Panc1 (cell line): Measurements from ENCODE around the gene AHI1. TPM values are rescaled to one million over a fixed set of nuclear protein-coding genes. Genes with fewer than 3 reads are reported as not detected.

Experiments
- ATAC-seq: fragments of 200-7000 bp; cut with Tn5 transposase; 2 replicates; pipeline ENCODE4 v1.9.1; 2020; ENCODE audit warnings: mild to moderate bottlenecking, moderate library complexity
- BruUV-seq: library from RNA; stranded (reverse); fragments of 400-500 nt; replicated peaks from 2 replicates; lab custom pipeline; 2021; lab: Mats Ljungman, UMichigan
- CTCF ChIA-PET: fragments of 300-600 bp; sonication (Branson Sonifier 250); formaldehyde crosslinking; loops from one replicate; lab custom pipeline; 2022; ENCODE audit warnings: antibody characterized with exemption; lab: Charles Lee
- POLR2A ChIA-PET: fragments of 300-600 bp; sonication (Branson Sonifier 250); formaldehyde crosslinking; loops from one replicate; lab custom pipeline; 2022; ENCODE audit warnings: antibody characterized with exemption; lab: Charles Lee
- DNase-seq: peaks from one replicate; pipeline ENCODE4 v3.0.0-alpha.2; 2010; ENCODE audit warnings: low read depth, low spot score
- H3K27ac ChIP-seq: 2 replicates; pipeline ENCODE4 v1.5.1; 2011; ENCODE audit warnings: mild to moderate bottlenecking, low read length, inconsistent platforms
- H3K27me3 ChIP-seq: fragments of 200-500 bp; sonication (Bioruptor generic); 2 replicates; pipeline ENCODE4 v1.6.0; 2014; ENCODE audit warnings: low read length, inconsistent platforms; ENCODE audit not compliant: control insufficient read depth, insufficient read depth
- H3K36me3 ChIP-seq: fragments of 200-500 bp; sonication (Bioruptor generic); 2 replicates; pipeline ENCODE4 v1.5.1; 2014; ENCODE audit warnings: inconsistent platforms, mild to moderate bottlenecking, low read length, moderate library complexity; ENCODE audit not compliant: control insufficient read depth, insufficient read depth
- H3K4me1 ChIP-seq: 2 replicates; pipeline ENCODE4 v1.5.1; 2011; ENCODE audit warnings: inconsistent platforms, mild to moderate bottlenecking, low read length, moderate library complexity; ENCODE audit not compliant: control insufficient read depth, insufficient read depth
- H3K4me3 ChIP-seq, 2 experiments: 2 replicates each; pipeline ENCODE4 v1.5.1; 2011 to 2012; ENCODE audit warnings: low read depth in 2 of 2, low read length in 2 of 2, mild to moderate bottlenecking in 2 of 2, inconsistent platforms in 1 of 2, moderate library complexity in 1 of 2
- H3K9me3 ChIP-seq: fragments of 200-500 bp; sonication (Bioruptor generic); 2 replicates; pipeline ENCODE4 v1.5.1; 2014; ENCODE audit warnings: low read depth, mild to moderate bottlenecking, inconsistent platforms, low read length, moderate library complexity; ENCODE audit not compliant: control insufficient read depth, insufficient read depth
- POLR2AphosphoS5 ChIP-seq: IDR thresholded peaks from 2 replicates; pipeline ENCODE4 v1.6.1; 2012; ENCODE audit warnings: mild to moderate bottlenecking, low read depth, low read length, moderate library complexity
- SIN3A ChIP-seq: IDR thresholded peaks from 2 replicates; pipeline ENCODE4 v1.6.1; 2012; ENCODE audit warnings: low read depth, mild to moderate bottlenecking, low read length, moderate library complexity, borderline replicate concordance; ENCODE audit not compliant: insufficient read depth
- TCF7L2 ChIP-seq: IDR thresholded peaks from 2 replicates; pipeline ENCODE4 v1.6.1; 2011; ENCODE audit warnings: mild to moderate bottlenecking, low read depth, low read length, inconsistent platforms
- in situ Hi-C: cut with HindIII; loops from 2 replicates; pipeline ENCODE4 v1.10.0; 2016; ENCODE audit warnings: low sequenced_read_pairs, low pct_unique_long_range_greater_than_20kb
- intact Hi-C: fragments of 100-400 bp; cut with micrococcal nuclease; formaldehyde crosslinking; loops from one replicate; pipeline ENCODE4 v1.10.0; 2022; ENCODE audit not compliant: unreplicated experiment
- total RNA-seq: library from RNA; stranded (reverse); gene quantifications from one replicate; pipeline ENCODE4 v1.2.1, GENCODE V29; 2021; ENCODE audit not compliant: unreplicated experiment
- TF ChIP-seq, protein P1 (sequence below): fragments of 450-650 bp; IDR thresholded peaks from 2 replicates; pipeline ENCODE4 v1.5.1; 2017; ENCODE audit warnings: mild to moderate bottlenecking
- TF ChIP-seq, protein P2 (sequence below), 2 experiments: IDR thresholded peaks; 2 replicates each; pipeline ENCODE4 v1.6.1; 2011 to 2012; ENCODE audit warnings: low read depth in 2 of 2, control low read depth in 1 of 2, low read length in 1 of 2, mild to moderate bottlenecking in 1 of 2, moderate library complexity in 1 of 2; ENCODE audit not compliant: insufficient read depth in 1 of 2

Gene AHI1
- total RNA-seq, 1 experiment from 2014 or later = 22.3 TPM

DNA sequence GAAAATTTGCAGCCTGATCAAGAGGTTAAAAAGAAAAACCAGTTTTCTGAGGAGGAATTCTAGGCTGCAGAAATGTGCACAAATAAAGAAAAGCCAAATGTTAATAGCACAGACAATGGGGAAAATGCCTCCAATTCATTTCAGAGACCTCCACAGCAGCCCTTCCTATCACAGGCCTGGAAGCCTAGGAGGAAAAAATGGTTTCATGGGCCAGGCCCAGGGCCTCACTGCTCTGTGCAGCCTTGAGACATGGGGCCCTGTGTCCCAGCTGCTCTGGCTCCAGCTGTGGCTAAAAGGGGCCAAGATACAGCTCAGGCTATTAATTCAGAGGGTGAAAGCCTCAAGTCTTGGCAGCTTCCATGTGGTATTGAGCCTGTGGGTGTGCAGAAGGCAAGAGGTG, 18.9 kb downstream of the AHI1 start:
- TF ChIP-seq SIN3A (no peak), TCF7L2 (no peak), POLR2AphosphoS5 (no peak)
- TF ChIP-seq, protein P1, sequence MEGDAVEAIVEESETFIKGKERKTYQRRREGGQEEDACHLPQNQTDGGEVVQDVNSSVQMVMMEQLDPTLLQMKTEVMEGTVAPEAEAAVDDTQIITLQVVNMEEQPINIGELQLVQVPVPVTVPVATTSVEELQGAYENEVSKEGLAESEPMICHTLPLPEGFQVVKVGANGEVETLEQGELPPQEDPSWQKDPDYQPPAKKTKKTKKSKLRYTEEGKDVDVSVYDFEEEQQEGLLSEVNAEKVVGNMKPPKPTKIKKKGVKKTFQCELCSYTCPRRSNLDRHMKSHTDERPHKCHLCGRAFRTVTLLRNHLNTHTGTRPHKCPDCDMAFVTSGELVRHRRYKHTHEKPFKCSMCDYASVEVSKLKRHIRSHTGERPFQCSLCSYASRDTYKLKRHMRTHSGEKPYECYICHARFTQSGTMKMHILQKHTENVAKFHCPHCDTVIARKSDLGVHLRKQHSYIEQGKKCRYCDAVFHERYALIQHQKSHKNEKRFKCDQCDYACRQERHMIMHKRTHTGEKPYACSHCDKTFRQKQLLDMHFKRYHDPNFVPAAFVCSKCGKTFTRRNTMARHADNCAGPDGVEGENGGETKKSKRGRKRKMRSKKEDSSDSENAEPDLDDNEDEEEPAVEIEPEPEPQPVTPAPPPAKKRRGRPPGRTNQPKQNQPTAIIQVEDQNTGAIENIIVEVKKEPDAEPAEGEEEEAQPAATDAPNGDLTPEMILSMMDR = no peak
- TF ChIP-seq, protein P2, sequence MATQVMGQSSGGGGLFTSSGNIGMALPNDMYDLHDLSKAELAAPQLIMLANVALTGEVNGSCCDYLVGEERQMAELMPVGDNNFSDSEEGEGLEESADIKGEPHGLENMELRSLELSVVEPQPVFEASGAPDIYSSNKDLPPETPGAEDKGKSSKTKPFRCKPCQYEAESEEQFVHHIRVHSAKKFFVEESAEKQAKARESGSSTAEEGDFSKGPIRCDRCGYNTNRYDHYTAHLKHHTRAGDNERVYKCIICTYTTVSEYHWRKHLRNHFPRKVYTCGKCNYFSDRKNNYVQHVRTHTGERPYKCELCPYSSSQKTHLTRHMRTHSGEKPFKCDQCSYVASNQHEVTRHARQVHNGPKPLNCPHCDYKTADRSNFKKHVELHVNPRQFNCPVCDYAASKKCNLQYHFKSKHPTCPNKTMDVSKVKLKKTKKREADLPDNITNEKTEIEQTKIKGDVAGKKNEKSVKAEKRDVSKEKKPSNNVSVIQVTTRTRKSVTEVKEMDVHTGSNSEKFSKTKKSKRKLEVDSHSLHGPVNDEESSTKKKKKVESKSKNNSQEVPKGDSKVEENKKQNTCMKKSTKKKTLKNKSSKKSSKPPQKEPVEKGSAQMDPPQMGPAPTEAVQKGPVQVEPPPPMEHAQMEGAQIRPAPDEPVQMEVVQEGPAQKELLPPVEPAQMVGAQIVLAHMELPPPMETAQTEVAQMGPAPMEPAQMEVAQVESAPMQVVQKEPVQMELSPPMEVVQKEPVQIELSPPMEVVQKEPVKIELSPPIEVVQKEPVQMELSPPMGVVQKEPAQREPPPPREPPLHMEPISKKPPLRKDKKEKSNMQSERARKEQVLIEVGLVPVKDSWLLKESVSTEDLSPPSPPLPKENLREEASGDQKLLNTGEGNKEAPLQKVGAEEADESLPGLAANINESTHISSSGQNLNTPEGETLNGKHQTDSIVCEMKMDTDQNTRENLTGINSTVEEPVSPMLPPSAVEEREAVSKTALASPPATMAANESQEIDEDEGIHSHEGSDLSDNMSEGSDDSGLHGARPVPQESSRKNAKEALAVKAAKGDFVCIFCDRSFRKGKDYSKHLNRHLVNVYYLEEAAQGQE (IDR thresholded peaks at IDR 0.05; ENCODE audit: insufficient read depth in 1 of 2, low read depth in 2 of 2, low read length in 1 of 2) = no peak
- Histone ChIP-seq H3K27me3 (no peaks in the 10 kb centered on the region), H3K27ac (no peak overlapping the region), H3K4me1 (no peaks in the 10 kb centered on the region), H3K9me3 (peaks cover 21% of the 10 kb centered on the region), H3K36me3 (no peaks in the 10 kb centered on the region), H3K4me3 (no peak overlapping the region)
- ATAC-seq = no peak
- intact Hi-C loops = no loop called here
- CTCF ChIA-PET = no interaction called here
- no peak for DNase-seq
- no TSS peak for BruUV-seq
- in situ Hi-C loops = no loop called here
- POLR2A ChIA-PET = no interaction called here

DNA sequence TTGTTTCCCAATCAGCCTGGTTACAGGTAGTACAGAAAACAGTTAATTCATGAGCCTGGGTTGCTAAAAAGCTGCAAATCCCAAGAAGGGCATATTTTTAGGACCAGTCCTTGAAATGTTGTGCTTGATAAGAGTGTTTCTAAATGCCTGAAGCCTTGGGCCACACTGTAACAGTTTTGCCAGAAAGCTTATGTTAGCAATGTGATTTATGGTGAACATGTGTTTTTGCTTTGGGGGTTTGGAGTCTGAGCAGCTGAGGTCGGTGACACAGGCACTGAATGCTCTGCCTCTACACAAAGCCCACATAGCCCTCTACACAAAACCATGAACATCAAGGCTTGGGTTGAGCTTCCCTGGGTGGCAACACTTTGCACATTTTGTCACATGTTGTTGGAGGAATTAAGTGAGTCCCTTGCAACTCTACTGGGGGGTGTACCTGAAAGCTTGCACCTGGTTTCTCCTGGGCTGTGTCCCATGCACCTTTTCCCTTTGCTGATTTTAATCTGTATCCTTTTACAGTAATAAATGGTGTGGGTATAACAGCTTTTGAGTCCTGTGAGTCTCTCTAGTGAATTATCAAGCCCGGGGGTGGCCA, 22.2 kb downstream of the AHI1 start:
- ATAC-seq (no peak), DNase-seq (no peak)
- no peaks in the 10 kb centered on the region; the same call in 1 of the 2 replicates for H3K36me3 ChIP-seq
- TF ChIP-seq POLR2AphosphoS5 (no peak), TCF7L2 (no peak), SIN3A (no peak)
- TF ChIP-seq, protein P1 = no peak
- TF ChIP-seq, protein P2 (IDR thresholded peaks at IDR 0.05; ENCODE audit: insufficient read depth in 1 of 2, low read depth in 2 of 2, low read length in 1 of 2) = no peak
- H3K9me3 ChIP-seq = no peaks in the 10 kb centered on the region
- POLR2A ChIA-PET = no interaction called here
- intact Hi-C loops = no loop called here
- CTCF ChIA-PET = no interaction called here
- H3K27ac ChIP-seq = no peak overlapping the region
- H3K4me1 ChIP-seq = no peaks in the 10 kb centered on the region
- no TSS peak for BruUV-seq
- in situ Hi-C loops = no loop called here
- no peaks in the 10 kb centered on the region for H3K27me3 ChIP-seq
- H3K4me3 ChIP-seq = no peak overlapping the region
